Activated CD8-positive, alpha-beta T cell treated with anti-CD3 and anti-CD28 coated beads, Interleukin-2, amount 10 ng/mL, durations not matched to agents 7 days and 5 days (primary cell): ENCODE results near the gene SATB2. TPM values are rescaled to one million over a fixed set of nuclear protein-coding genes. Genes with fewer than 3 reads are reported as not detected.

ENCODE experiments used
- ATAC-seq: fragments of 150-1000 bp; cut with Tn5 transposase; one replicate; pipeline ENCODE4 v1.10.0; 2021; ENCODE audit warnings: moderate library complexity
- CTCF ChIA-PET: fragments of 350-600 bp; sonication (Branson Sonifier 250); formaldehyde crosslinking; loops from one replicate; lab custom pipeline; 2021; ENCODE audit warnings: antibody characterized with exemption; lab: Charles Lee
- POLR2A ChIA-PET: fragments of 350-600 bp; sonication (Branson Sonifier 250); formaldehyde crosslinking; loops from one replicate; lab custom pipeline; 2021; ENCODE audit warnings: antibody characterized with exemption; lab: Charles Lee
- DNase-seq: peaks from one replicate; pipeline ENCODE4 v3.0.0-alpha.2; 2020
- H3K27ac Mint-ChIP-seq: one replicate; pipeline ENCODE4 v1.8.0; 2021; ENCODE audit warnings: mild to moderate bottlenecking, mixed read lengths
- H3K27me3 Mint-ChIP-seq: one replicate; pipeline ENCODE4 v1.8.0; 2021; ENCODE audit warnings: low read depth, mixed read lengths
- H3K36me3 Mint-ChIP-seq: one replicate; pipeline ENCODE4 v1.8.0; 2021; ENCODE audit warnings: low read depth, mixed read lengths
- H3K4me1 Mint-ChIP-seq: one replicate; pipeline ENCODE4 v1.8.0; 2021; ENCODE audit warnings: low read depth, mixed read lengths
- H3K4me3 Mint-ChIP-seq: one replicate; pipeline ENCODE4 v1.8.0; 2021; ENCODE audit warnings: mild to moderate bottlenecking, mixed read lengths
- H3K9me3 Mint-ChIP-seq: one replicate; pipeline ENCODE4 v1.8.0; 2022; ENCODE audit warnings: mixed read lengths; ENCODE audit not compliant: insufficient read depth
- total RNA-seq, 2 experiments: library from RNA; stranded (reverse); gene quantifications; one replicate each; pipeline ENCODE4 v1.2.3, GENCODE V29; 2021

The SATB2 gene
- total RNA-seq, 2 experiments from 2014 or later, result not detected

DNA sequence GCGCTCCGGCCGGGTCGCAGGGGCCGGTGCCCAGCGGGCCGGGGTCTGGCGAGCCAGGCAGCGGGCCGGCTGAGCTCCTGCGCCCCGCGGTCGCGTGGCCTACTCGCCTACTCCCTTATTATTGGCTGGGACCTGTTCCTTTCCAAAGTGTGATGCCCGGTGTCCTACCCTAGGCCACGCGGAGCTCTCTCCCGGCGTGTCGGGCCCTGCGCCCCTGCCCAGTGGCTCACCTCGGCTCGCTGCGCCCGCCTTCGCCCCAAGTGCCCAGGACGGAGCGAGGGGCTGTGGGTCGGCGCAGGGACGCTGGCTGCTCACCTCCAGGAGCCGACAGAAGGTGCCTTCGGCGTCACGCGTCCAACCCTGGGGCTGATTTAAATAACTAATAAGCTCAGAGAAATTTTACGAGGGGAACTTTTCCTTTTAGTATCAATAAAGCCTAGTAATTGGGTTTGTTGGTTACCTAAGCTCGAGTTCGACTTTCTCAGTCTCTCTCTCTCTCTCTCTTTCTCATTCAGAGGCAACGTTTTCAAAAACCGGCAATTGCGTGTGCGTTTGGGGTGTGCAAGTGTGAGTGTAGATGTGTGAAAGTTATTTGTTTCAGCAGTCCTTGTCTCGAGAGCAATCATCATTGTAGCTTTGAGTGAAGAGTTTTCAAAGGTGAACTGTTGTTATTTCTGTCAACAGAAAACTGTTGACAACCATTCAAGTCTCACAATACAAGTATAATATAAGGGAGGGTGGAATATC is 7.0 kb upstream of the SATB2 start:
- peaks cover 81% of the 10 kb centered on the region for H3K27me3 Mint-ChIP-seq
- H3K36me3 Mint-ChIP-seq, result peaks cover 7% of the 10 kb centered on the region
- H3K4me1 Mint-ChIP-seq, result peaks cover 18% of the 10 kb centered on the region
- ChIA-PET POLR2A (no interaction called here), CTCF (interaction anchor here (0.7 to 1.3 kb wide), 2 partner anchors 21 to 279 kb away, joined by 3 read pairs; no protein-coding TSS in a partner anchor)
- H3K4me3 Mint-ChIP-seq, result no peak overlapping the region
- DNase-seq, result no peak
- ATAC-seq, result no peak
- no peak overlapping the region for H3K27ac Mint-ChIP-seq
- no peaks in the 10 kb centered on the region for H3K9me3 Mint-ChIP-seq

DNA sequence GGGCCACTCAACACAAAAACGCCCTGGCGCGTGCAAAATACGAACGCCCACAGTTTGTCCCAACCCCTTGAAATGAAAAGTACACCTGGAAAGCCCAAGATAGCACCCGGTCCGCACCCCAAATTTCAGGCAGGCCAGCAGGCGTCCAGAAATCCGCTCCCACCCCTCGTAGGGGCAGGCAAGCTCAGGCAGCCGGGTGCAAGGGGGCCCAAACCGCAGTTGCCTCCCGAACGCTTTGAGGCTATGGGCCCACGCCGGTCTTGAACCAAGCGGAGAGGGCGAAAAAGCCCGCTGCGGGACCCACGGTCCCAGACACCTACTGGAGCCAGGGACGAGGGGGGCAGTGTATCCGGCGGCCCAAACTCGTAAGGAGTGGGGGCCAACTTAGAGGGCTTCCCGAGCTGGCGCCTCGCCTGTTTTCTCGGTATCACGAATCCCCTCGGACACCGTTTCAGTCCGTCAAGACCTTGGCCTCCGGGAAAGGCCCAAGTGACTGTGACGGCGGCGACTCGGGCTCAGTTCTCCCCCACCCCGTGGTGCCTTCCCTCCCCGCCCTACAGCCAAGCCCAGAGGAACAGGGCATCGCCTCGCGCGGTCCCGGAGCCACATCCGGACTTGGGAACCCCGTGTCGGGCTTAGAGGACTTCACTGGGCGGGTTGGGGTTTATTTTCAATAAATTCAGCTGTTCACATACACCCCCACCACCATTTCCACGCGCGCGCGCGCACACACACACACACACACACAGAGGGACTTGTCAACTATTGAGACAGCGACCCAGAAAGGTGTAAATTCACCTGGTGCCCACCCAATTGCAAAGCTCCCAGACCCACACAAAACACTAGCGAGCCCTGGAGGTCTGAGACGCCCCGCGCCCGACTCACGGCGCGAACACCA is 6.2 kb upstream of the SATB2 start:
- ATAC-seq (no peak), DNase-seq (no peak)
- H3K9me3 Mint-ChIP-seq, result no peaks in the 10 kb centered on the region
- peaks cover 17% of the 10 kb centered on the region for H3K4me1 Mint-ChIP-seq
- ChIA-PET POLR2A (no interaction called here), CTCF (interaction anchor here (0.7 to 1.7 kb wide), 3 partner anchors 21 to 1149 kb away, joined by 3 to 5 read pairs (median 3); no protein-coding TSS in a partner anchor)
- H3K27me3 Mint-ChIP-seq, result peaks cover 77% of the 10 kb centered on the region
- H3K27ac Mint-ChIP-seq, result no peak overlapping the region
- H3K36me3 Mint-ChIP-seq, result peaks cover 9% of the 10 kb centered on the region
- H3K4me3 Mint-ChIP-seq, result peak overlapping the region; percentile 48

DNA sequence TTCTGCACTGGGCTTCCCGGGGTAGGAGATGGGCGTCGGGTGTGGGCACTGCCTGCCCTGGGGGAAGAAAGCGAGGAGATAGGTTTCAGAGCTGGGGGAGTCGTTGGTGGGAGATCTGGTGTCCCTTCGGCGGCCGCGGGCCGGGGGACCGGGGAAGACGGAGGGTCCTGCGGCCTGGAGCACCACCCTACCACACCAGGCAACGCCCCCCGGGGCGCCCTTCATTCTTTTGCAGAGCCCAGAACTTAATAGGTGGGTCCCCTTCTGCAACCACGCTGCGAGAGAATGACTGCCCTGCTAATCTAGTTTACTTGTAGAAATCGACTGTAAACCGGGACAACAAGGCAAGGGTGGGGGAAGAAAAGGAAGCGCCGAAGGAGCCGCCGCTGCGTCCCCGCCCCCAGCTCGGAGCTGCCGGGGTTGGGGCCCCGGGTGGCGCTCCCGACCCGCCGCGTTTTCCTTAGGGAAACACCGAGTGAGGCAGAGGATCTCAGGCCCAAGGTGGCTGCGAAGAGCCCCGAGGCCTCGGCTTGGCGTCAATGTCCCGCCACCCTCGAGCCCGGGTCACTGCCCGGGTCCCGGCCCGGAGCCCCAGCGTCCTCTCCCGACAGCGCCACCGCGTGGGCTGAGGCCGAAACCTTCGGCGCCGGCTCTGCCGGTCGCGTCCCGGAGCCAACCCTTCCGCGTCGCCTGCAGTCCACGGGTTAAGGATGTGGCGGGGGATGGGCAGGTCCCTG is 5.4 kb upstream of the SATB2 start:
- H3K9me3 Mint-ChIP-seq, result no peaks in the 10 kb centered on the region
- H3K4me3 Mint-ChIP-seq, result peak overlapping the region; percentile 48
- ChIA-PET CTCF (interaction anchor here (1.7 kb wide), 1 partner anchor 1149 kb away, joined by 5 read pairs; no protein-coding TSS in a partner anchor), POLR2A (no interaction called here)
- peaks cover 9% of the 10 kb centered on the region for H3K36me3 Mint-ChIP-seq
- peaks cover 17% of the 10 kb centered on the region for H3K4me1 Mint-ChIP-seq
- peak; percentile 51 for DNase-seq
- H3K27me3 Mint-ChIP-seq, result peaks cover 71% of the 10 kb centered on the region
- peak; percentile 47 for ATAC-seq
- H3K27ac Mint-ChIP-seq, result no peak overlapping the region

DNA sequence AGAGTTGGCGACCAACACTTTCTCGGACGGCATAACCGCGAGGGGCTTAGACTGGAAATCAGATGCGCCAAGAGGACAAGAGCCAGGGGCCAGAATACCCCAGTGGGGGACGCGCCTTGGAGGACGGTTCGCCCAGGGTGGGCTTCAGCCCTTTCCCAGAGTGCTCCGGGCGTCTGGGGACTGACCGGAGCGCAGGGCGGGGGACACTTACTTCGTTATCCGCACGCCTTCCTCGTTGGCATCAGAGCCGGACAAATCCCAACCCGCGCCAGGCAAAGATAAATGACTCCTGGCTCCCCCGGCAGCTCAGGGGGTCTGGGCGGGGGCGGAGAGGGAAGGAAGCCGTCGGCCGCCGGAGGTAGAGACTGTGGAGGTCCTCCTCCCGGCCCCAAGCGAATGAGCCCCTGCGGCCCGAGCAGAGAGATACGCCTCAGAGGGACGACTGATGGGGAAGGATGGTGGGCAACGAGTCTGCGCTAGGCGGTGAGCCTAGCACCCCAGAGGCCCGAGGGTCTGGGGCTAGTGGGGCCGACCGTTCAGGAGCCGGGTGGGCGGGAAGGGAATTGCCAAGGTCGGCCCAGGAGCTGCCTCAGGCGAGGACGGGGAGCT is 4.7 kb upstream of the SATB2 start:
- DNase-seq, result no peak

DNA sequence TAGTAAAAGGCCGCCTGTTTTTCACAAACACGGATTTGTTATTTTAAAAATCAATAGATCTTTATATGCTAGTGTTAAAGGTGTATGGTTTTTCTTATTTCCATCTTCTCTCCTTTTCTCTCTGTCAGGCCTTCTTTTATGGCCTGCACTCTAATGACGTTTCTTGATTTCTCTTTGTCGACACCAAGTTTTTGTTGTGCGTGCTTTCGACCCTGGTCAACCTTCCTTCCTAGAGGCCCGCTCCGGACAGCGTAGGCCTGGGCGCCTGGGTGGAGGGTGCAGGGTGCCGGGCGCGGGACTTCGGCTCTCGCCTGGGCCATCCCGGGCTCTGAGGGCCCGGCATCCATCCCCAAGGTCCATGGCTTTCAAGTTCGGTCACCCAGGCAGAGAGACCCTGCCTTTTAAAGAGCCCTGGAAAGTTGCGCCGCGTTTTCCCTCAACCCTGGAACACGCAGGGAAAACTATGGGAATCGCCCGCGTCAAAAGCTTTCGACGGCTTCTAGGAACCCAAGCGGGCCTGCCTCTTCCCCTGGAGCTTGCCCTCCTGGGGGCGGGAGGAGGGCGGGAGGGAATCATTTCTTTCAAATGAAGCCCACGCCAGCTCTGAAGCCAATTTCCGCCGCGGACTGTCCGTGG is 4.1 kb upstream of the SATB2 start:
- DNase-seq (no peak), ATAC-seq (no peak)
- H3K27me3 Mint-ChIP-seq, result peaks cover 68% of the 10 kb centered on the region
- no peak overlapping the region for H3K27ac Mint-ChIP-seq
- peaks cover 24% of the 10 kb centered on the region for H3K4me1 Mint-ChIP-seq
- ChIA-PET POLR2A (no interaction called here), CTCF (interaction anchor here (1.7 kb wide), 1 partner anchor 1147 kb away, joined by 5 read pairs; no protein-coding TSS in a partner anchor)
- no peaks in the 10 kb centered on the region for H3K9me3 Mint-ChIP-seq
- peaks cover 9% of the 10 kb centered on the region for H3K36me3 Mint-ChIP-seq
- H3K4me3 Mint-ChIP-seq, result peak overlapping the region; percentile 12

More for the DNA sequence above, 4.7 kb upstream of the SATB2 start:
- no peak overlapping the region for H3K4me3 Mint-ChIP-seq
- no peak for ATAC-seq
- peaks cover 9% of the 10 kb centered on the region for H3K36me3 Mint-ChIP-seq
- H3K27ac Mint-ChIP-seq, result no peak overlapping the region
- no peaks in the 10 kb centered on the region for H3K9me3 Mint-ChIP-seq
- ChIA-PET POLR2A (no interaction called here), CTCF (interaction anchor here (1.7 kb wide), 1 partner anchor 1148 kb away, joined by 5 read pairs; no protein-coding TSS in a partner anchor)
- H3K27me3 Mint-ChIP-seq, result peaks cover 67% of the 10 kb centered on the region
- peaks cover 19% of the 10 kb centered on the region for H3K4me1 Mint-ChIP-seq

DNA sequence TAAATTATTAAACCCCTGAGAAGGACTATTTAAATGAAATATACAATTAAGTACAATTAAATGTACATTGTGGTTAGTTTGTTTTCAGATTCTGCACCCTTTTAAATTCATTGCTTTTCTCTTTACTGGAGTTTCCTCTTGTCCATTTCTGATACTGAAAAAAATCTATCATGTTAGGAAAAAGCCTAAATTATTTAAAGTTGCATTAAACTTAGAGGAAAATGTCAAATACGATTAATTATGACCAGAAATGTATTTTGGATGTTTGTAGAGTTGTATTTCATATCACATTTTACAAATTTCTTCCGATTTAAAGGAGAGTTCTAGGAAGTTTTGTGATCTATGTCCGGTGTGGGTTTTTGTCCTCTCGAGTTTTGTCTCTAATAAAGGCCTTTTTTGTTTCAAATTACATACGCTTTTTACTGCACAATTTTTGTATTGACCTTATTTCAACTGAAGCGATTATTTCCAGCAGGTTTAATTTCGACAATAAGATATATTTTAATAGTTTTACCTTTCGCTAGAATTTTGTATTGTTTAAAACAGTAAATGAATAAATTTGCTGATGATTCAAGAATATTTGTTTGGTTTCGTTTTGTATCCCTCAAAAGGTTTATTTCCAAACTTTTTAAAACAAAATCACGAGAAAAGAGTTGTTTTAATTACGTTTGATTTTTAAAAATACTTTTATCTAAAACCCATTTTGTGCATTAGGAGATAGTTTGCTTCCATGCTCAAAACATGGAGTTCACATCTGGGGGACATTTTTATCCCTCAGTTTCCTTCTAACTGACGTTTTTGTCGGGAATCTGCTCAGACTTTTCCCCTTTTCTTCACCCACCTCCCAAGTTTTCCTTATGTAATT is 3.3 kb upstream of the SATB2 start:
- DNase-seq, result no peak
- Mint-ChIP-seq H3K9me3 (no peaks in the 10 kb centered on the region), H3K36me3 (peaks cover 9% of the 10 kb centered on the region), H3K4me1 (peaks cover 28% of the 10 kb centered on the region), H3K27ac (no peak overlapping the region), H3K27me3 (peaks cover 66% of the 10 kb centered on the region), H3K4me3 (no peak overlapping the region)
- CTCF ChIA-PET, result no interaction called here
- ATAC-seq, result no peak
- POLR2A ChIA-PET, result no interaction called here

DNA sequence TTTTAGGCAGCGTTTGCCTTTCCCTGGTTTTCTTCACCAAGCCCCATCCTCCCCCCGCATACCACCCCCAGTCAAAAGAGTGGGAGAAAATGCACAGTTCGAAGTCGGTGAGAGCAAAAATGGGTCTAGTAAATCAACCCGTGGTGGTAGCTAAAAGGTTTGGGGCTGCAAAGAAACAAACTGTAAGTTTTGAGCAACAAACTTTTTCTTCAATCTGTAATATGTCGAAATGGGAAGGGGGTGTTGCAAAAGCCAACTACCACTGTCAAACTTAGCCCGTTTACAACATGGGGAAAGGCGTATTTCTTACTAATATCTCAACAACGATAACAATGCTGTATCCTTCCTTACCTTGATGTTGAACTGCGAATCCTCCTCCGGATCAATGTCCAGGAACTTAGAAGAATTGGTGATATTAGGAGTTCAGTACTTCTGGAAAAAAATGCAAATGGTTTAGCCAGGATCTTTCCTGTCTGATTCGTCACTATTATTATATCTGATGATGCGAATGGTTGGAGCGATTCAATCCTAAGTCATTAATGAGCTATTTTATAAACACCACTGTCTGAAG is 2.4 kb upstream of the SATB2 start:
- Mint-ChIP-seq H3K4me1 (peaks cover 28% of the 10 kb centered on the region), H3K27ac (peak overlapping the region; percentile 33), H3K27me3 (peaks cover 63% of the 10 kb centered on the region), H3K9me3 (no peaks in the 10 kb centered on the region), H3K4me3 (peak overlapping the region; percentile 86), H3K36me3 (peaks cover 8% of the 10 kb centered on the region)
- POLR2A ChIA-PET, result no interaction called here
- CTCF ChIA-PET, result interaction anchor here (0.8 kb wide), 1 partner anchor 12 kb away, joined by 3 read pairs; no protein-coding TSS in a partner anchor
- no peak for DNase-seq
- ATAC-seq, result no peak

DNA sequence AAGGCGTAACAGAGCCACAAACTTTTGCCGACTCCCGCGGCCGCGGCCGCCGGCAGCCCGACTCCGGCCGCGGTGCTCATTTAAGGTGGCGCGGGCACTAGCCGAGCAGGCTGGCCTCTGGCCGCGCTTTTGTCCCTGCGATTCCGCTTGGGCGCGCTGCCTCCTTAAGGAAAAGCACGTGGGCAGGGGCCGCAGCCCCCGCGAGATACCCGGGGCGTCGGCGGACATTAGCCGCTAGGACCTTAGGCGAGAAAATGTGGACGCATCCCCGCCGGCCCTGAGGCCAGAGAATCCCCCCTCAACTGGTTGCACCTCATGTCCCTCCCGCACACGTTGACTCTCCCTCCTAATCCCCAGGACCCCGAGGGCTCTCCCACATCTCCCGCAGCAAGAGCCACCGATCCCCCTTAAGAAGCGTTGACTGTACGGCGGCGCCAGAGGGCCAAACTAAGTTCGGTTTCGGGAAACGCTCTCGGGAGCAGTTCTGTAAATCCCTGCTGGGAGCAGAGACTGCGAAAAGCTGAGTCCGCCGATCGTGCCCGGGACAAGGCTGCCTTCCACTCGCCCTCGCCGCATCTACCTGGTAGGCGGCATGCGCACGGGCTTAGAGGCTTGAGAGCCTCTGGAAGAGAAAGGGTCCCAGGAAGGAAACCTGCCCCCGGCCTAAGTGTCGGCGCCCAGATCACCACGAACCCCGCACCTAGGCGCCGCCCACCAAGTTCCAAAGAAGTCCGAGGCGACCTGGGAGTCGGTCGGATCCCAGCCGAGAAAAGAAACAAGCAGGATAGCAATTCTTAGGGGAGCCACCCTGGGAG is 1.8 kb upstream of the SATB2 start:
- peak overlapping the region; percentile 72 for H3K27ac Mint-ChIP-seq
- H3K27me3 Mint-ChIP-seq, result peaks cover 61% of the 10 kb centered on the region
- H3K4me1 Mint-ChIP-seq, result peaks cover 26% of the 10 kb centered on the region
- CTCF ChIA-PET, result interaction anchor here (0.8 kb wide), 1 partner anchor 12 kb away, joined by 3 read pairs; no protein-coding TSS in a partner anchor
- peaks cover 5% of the 10 kb centered on the region for H3K36me3 Mint-ChIP-seq
- ATAC-seq (peak; percentile 31), DNase-seq (peak; percentile 59)
- POLR2A ChIA-PET, result no interaction called here
- H3K4me3 Mint-ChIP-seq, result peak overlapping the region; percentile 86
- no peaks in the 10 kb centered on the region for H3K9me3 Mint-ChIP-seq

DNA sequence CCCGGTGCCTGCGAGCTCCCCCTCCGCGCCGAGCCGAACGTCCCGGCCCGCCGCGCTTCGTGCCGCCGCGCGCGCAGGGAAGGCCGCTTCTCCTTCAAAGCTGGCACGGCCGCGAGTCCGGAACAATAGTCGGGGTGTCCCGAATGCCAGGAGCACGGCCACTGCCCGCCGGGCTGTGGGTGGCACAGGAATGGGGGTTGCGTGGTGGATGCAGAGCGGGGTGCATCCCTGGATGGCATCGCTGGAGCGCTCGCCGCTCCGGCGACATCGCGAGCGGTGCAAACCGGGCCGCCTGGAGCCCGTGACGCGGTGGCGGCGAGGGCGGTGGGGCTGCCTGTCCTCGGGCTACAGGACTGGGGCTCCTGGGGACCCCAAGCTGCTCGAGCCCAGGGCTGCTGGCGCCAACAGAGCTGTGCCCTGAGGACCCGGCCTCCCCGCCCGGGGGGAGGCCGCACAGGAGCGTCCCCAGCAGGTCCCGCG is 1.1 kb upstream of the SATB2 start:
- H3K4me1 Mint-ChIP-seq, result peaks cover 24% of the 10 kb centered on the region
- H3K4me3 Mint-ChIP-seq, result peak overlapping the region; percentile 86
- no peaks in the 10 kb centered on the region for H3K9me3 Mint-ChIP-seq
- H3K36me3 Mint-ChIP-seq, result peaks cover 5% of the 10 kb centered on the region
- no peak overlapping the region for H3K27ac Mint-ChIP-seq
- ChIA-PET CTCF (no interaction called here), POLR2A (no interaction called here)
- no peak for DNase-seq
- H3K27me3 Mint-ChIP-seq, result peaks cover 62% of the 10 kb centered on the region
- ATAC-seq, result peak; percentile 24
